Bronchial epithelial cell (primary cell): ENCODE results near the gene SMR3B. TPM values are rescaled to one million over a fixed set of nuclear protein-coding genes. Genes with fewer than 3 reads are reported as not detected.

Source experiments
- total RNA-seq: library from RNA; depleted of rRNA; stranded (reverse); fragments of >200 nt; gene quantifications from 2 replicates; pipeline ENCODE4 v1.2.1, GENCODE V29; 2014

Gene SMR3B
- total RNA-seq, 1 donor from 2014 or later, result not detected

Other genes with a start within 250 kb of the SMR3B start
- gene PRR27, start 228.9 kb upstream of the SMR3B start, total RNA-seq, result not detected in 2 replicates
- not detected in 2 replicates for gene ODAM, start 187.4 kb upstream of the SMR3B start, total RNA-seq
- not detected in 2 replicates for gene FDCSP, start 157.0 kb upstream of the SMR3B start, total RNA-seq
- not detected in 2 replicates for gene CSN3, start 140.5 kb upstream of the SMR3B start, total RNA-seq
- gene CABS1, start 48.1 kb upstream of the SMR3B start, total RNA-seq, result not detected in 2 replicates
- not detected in 2 replicates for gene SMR3A, start 22.4 kb upstream of the SMR3B start, total RNA-seq
- not detected in 2 replicates for gene OPRPN, start 14.8 kb downstream of the SMR3B start, total RNA-seq
- gene MUC7, start 89.1 kb downstream of the SMR3B start, total RNA-seq, result not detected in 2 replicates
- 0.38 and 0.79 TPM in 2 replicates for gene AMTN, start 135.4 kb downstream of the SMR3B start, total RNA-seq
- gene AMBN, start 209.1 kb downstream of the SMR3B start, total RNA-seq, result not detected in 2 replicates
- not detected in 2 replicates for gene ENAM, start 245.6 kb downstream of the SMR3B start, total RNA-seq